ENCODE results near the gene TREM2. TPM values are rescaled to one million over a fixed set of nuclear protein-coding genes. Genes with fewer than 3 reads are reported as not detected.

Gene TREM2
- total RNA-seq = not detected

DNA sequence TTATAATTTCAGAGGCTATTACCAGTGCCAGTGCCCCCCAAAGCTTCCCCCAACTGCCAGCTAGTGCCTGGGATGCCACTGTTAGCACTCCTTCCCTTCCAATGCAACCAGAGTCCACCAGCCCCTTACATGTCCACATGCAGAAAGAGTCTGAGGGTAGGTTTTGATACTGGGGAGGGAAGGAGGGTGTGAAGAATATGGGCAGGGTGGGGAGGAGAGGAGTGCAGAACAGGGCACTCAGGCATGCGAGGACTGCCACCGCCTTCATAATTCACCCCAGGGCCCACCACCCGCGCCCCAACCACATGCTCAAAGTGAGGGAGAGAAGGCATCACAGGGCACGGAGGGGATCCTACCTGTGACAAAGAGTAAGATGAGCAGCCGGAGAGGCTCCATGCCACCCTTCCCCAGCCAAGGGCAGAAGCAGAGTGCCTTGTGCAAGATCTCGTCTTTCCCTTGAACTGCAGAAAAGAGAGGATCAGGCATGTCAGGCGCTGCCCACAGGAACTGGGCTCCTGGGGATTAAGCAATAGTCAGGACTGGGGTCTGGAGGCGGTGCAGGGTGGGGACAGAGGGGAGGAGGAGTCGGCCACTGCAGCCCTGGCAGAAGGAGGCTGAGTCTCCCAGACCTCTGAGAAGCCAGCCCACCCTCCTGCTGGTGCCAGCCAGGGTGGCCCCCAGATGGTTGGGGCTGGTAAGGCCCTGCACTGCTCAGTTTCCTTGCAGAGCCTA lies at the start of gene TREM2:
Gene TREM2 (minus strand): TSS at position 430 of the 732 bp plus-strand sequence. CDS start 34 bp downstream, at position 396.
- peaks cover 3% of the 10 kb centered on the region for H3K27me3 Mint-ChIP-seq
- DNase-seq = no peak
- no peak within 1 kb of the TSS for H3K27ac Mint-ChIP-seq
- no peaks in the 10 kb centered on the region for H3K9me3 Mint-ChIP-seq
- no peak within 1 kb of the TSS for H3K4me3 Mint-ChIP-seq
- no peaks in the 10 kb centered on the region for H3K36me3 Mint-ChIP-seq
- no peaks in the 10 kb centered on the region for H3K4me1 Mint-ChIP-seq

DNA sequence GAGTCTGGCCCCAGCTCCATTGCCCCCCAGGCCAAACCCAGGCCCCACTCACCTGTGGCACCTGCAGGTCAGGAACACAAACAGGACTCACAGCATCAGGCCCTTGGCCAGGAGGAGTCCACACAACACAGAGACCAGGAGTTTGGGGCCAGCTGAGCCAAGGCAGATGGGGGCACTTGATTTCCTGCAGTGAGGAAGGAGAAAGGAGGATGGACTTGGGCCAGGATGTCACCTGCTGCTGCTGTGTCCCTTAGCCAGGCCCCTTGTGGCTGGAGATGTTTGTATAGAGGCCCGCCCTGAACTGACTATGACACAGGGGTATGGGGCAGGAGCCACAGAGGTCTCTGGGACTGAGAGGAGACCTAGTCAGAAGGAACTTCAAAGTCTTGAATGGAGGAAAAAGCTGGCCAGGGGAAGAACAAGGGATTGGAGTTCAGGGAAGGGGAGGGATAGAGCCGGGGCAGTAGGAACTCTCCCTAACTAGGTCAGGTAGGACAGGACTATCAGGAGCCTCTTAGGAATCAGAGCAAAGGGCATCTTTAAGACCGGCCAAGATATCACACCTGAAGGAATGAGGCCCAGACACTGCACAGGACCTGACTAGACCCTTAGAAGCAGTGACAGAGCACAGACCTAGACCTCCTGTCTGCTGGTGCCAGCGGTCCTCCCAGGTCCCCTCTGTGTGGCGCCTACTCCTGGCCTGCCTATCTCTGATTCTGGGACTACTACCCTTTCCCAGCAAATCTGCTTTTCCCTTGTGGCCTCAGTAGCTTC lies 46.8 kb upstream of the TREM2 start:
- no peaks in the 10 kb centered on the region for H3K27me3 Mint-ChIP-seq
- no peak overlapping the region for H3K27ac Mint-ChIP-seq
- peaks cover 4% of the 10 kb centered on the region for H3K36me3 Mint-ChIP-seq
- H3K4me3 Mint-ChIP-seq = no peak overlapping the region
- peaks cover 8% of the 10 kb centered on the region for H3K9me3 Mint-ChIP-seq
- DNase-seq = no peak
- peaks cover 12% of the 10 kb centered on the region for H3K4me1 Mint-ChIP-seq

DNA sequence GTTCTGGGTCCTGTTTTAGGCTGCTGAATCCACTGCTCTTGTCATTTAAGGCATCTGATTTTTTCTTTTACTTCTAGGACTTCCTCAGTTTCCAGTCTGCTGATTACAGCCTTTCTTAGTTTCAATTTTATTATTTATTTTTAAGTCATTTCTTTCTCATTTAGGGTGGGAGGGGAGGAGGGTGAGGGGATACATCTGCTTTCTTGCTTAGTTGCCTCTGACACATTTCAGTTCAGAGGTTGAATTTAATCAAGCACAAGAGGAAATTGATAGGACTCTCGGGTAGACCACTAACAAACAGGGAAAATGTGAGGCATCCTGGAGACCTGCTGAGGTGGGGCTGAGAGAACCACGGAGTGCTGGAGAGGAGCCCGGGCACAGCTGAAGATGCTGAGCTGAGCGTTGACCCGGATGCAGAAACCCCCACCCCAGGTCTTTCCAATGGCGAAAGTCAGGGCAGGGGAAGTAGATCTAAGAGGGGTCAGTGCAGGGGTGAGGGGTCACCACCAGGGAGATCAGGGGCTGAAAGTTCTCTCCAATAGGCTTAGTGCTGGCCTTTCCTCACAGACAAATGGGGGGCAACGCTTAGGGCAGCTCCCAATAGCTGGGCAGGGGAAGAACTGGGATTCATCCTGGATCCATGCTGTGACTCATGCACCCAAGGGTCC lies 45.7 kb upstream of the TREM2 start:
- H3K4me3 Mint-ChIP-seq = no peak overlapping the region
- peaks cover 12% of the 10 kb centered on the region for H3K4me1 Mint-ChIP-seq
- no peaks in the 10 kb centered on the region for H3K27me3 Mint-ChIP-seq
- H3K27ac Mint-ChIP-seq = peak overlapping the region; percentile 53
- DNase-seq = no peak
- H3K36me3 Mint-ChIP-seq = no peaks in the 10 kb centered on the region
- no peaks in the 10 kb centered on the region for H3K9me3 Mint-ChIP-seq

DNA sequence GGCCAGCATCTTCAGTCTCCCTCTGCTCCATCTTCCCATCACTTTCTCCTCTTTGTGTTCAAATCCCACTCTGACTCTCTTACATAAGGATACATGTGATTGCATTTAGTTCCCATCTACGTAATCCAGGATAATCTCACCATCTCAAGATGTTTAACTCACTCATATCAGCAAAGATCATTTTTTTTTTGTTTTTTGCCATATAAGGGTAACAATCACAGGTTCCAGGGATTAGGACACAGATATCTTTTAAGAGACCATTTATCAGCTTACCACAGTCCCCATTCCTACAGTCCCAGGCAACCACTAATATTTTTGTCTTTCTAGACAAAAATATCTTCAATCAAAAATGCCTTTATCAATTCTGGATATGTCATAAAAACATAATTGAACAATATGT lies 41.2 kb upstream of the TREM2 start:
- Mint-ChIP-seq H3K36me3 (no peaks in the 10 kb centered on the region), H3K4me1 (peaks cover 42% of the 10 kb centered on the region), H3K27ac (no peak overlapping the region), H3K4me3 (no peak overlapping the region), H3K9me3 (peaks cover 2% of the 10 kb centered on the region), H3K27me3 (no peaks in the 10 kb centered on the region)
- DNase-seq = no peak

DNA sequence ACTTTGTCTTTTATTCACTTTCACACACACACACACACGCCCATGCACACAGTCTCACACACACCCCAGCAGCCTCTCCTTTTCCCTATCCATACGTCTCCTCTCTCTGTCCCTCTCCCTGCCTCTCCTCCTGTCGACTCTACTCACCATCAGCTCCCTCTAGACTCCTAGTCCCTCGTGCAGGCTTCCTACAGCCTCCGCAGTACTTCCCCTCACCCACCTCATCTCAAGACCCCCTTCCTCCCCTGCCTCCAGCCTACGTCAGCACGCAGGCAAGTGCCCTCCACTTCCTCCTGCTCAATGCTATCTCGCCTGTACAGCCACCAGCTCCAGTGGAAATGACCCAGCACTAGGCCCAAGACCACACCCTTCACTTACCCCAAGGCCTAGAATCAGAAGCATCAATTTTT lies 38.9 kb upstream of the TREM2 start:
- no peak for DNase-seq
- H3K9me3 Mint-ChIP-seq = peaks cover 2% of the 10 kb centered on the region
- H3K4me1 Mint-ChIP-seq = peaks cover 47% of the 10 kb centered on the region
- peak overlapping the region; percentile 96 for H3K27ac Mint-ChIP-seq
- H3K27me3 Mint-ChIP-seq = no peaks in the 10 kb centered on the region
- peak overlapping the region; percentile 50 for H3K4me3 Mint-ChIP-seq
- no peaks in the 10 kb centered on the region for H3K36me3 Mint-ChIP-seq

DNA sequence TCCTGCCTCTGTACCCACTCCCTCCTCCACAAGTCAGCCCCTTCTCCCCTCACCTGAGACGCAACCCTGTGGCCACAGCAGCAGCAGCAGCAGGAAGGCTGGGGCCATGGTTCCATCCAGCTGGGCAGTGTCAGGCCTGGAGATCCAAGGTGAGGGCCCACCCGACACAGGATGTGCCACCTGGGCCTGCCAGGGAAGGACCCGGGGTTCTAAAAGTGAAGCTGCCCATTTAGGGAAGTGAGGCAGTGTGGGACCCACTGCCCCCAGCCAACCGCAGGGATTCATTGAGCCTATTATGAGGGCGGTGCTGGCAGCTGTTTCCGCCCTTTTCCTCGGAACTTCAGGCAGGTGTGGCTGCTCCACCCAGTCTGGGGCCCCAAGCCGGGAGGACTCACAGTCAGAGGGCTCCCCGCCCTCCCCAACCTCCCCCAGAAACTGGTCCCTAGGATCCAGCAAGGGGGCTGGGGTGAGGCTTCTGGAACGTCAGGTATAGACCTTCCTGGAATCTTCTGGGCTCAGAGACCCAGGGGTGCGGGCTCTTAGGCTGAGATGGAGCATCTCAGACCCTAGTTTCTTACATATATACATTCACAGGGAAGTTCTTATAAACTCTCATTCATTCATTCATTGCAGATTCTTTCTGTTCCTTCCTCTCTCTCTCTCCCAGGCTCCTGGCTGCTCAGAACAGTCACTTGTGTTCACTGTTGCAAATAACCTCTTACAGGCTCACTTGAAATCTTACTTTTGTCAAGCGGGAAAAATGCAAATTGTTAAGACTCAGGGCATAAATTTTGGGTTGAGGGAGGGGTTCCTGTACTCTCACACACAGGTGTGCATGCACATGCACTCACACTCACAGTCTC lies 38.2 kb upstream of the TREM2 start, which contains the start of gene TREML2:
Gene TREML2 (minus strand): TSS at position 249 of the 863 bp plus-strand sequence. CDS start 141 bp downstream, at position 108.
- Mint-ChIP-seq H3K27me3 (no peaks in the 10 kb centered on the region), H3K4me1 (peaks cover 47% of the 10 kb centered on the region), H3K4me3 (peak within 1 kb of the TSS; percentile 50), H3K36me3 (no peaks in the 10 kb centered on the region), H3K9me3 (peaks cover 2% of the 10 kb centered on the region), H3K27ac (peak within 1 kb of the TSS; percentile 96)
- DNase-seq = peak; percentile 37

DNA sequence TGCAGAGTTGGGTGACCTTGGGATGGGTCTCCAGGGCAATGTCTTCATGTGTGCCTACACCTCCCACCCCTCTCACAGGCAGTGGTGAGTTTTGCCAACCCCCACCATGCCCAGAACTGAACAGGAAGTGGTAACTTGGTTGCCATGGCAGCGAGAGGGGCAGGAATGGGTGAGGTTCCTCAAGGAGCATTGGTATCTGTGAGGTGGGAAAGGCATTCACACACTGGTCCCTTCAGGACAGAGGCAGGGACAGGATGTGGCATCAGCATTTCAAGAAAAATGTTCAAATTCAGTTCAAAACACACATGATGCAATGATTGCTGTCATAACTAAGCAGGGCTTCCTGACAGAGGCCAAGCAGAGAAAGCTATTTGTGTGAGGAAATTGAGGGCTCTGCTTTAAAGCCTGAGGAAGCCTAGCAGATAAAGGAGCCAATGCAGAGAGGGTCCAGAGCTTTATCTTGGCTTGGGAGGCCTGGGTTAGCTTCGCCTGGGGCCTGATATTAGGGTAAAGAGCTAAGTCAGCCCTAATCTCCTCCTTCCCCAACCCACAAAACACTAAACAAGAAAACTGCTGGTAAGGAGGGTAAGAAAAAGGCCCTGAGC lies 37.5 kb upstream of the TREM2 start:
- Mint-ChIP-seq H3K27me3 (no peaks in the 10 kb centered on the region), H3K9me3 (peaks cover 2% of the 10 kb centered on the region), H3K36me3 (no peaks in the 10 kb centered on the region), H3K4me3 (peak overlapping the region; percentile 50), H3K27ac (peak overlapping the region; percentile 96), H3K4me1 (peaks cover 48% of the 10 kb centered on the region)
- peak; percentile 55 for DNase-seq

DNA sequence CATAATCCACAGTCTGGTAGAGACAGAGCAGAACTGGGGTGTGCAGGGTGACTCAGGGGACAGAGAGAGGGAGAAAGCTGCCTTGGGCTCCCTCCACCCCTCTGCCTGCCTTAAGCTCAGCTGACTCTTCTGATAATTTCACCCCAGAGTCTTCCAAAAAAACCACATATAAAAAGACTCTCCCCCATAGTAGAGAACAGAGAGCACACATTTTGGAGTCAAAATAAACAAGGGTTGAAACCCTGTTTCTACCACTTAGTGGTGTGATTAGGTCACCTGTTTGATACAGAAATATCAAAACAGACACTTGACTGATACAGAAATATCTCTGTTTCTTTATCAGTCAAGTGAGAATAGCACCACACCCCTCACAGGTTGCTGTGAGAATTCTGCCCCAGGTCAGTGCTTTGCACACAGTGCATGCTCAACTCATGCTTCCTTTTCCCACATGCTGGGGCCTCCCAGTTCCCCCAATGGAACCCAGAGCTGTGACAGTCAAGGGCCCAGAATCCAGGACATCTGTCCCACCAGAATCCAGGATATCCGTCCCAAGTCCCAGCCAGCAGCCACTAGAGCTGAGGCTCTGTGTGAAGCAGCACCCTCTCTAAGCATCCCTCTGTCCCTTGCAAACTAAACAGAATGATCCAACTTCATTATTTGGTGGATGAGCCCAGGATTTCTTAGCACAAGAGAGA lies 36.8 kb upstream of the TREM2 start:
- peaks cover 48% of the 10 kb centered on the region for H3K4me1 Mint-ChIP-seq
- peak; percentile 31 for DNase-seq
- no peaks in the 10 kb centered on the region for H3K36me3 Mint-ChIP-seq
- H3K27me3 Mint-ChIP-seq = no peaks in the 10 kb centered on the region
- peaks cover 2% of the 10 kb centered on the region for H3K9me3 Mint-ChIP-seq
- peak overlapping the region; percentile 96 for H3K27ac Mint-ChIP-seq
- peak overlapping the region; percentile 50 for H3K4me3 Mint-ChIP-seq

DNA sequence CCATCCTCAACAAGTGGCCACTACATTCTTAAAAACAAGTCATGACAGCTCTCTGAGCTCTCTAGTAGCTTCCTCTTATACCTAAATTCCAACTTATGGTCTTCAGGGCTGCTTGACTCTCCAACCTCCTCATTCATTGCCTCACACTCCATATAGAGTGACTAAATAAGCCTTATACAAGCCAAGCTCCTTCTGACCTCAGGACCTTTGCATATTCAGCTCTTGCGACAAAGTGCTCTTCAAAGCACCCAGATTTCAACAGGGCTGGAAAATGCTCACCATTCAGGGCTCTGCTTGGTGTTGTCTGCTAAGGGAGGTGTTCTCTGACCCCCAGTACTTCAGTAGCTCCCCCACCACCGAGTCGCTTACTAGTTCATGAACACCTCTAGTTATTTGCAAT lies 34.3 kb upstream of the TREM2 start:
- Mint-ChIP-seq H3K36me3 (no peaks in the 10 kb centered on the region), H3K4me1 (peaks cover 50% of the 10 kb centered on the region), H3K9me3 (no peaks in the 10 kb centered on the region), H3K27me3 (no peaks in the 10 kb centered on the region), H3K27ac (no peak overlapping the region), H3K4me3 (no peak overlapping the region)
- no peak for DNase-seq

DNA sequence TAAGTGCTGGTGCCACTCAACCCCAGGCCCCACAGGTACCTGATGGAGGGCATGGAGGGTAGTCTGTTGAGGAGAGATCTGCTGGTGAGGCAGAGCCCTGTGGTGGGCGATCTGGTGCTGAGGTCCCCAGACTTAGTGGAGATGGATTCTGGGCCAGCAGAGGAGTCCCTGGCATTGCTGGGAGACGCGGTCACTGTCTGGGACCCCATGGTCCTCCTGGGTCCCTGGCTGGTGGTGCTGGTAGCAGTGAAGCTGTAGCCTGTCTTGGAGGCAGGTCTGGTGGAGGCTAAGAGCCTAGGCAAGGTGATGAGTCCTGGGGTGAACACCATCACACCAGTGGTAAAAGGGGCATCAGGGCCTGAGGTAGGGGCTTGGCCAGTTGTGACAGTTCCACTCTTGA lies 31.5 kb upstream of the TREM2 start:
- Mint-ChIP-seq H3K9me3 (peaks cover 6% of the 10 kb centered on the region), H3K4me1 (peaks cover 24% of the 10 kb centered on the region), H3K36me3 (peaks cover 14% of the 10 kb centered on the region), H3K27ac (no peak overlapping the region), H3K27me3 (no peaks in the 10 kb centered on the region), H3K4me3 (no peak overlapping the region)
- DNase-seq = no peak

DNA sequence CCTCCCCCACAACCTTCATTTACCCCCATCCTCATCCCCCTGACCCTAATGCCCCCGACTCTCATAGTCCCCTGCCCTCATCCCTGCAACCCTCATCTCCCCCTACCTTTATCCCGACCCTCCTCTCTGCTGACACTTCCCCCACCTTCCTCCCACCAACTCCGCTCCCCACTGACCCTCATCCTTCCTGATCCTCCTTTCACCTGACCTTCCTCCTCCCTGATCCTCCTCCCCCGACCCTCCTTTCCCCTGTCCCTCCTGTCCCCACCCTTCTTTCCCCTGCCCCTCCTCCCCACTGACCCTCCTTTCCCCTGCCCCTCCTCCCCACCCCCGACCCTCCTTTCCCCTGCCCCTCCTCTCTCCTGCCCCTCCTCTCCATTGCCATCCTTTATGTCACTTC lies 31.0 kb upstream of the TREM2 start:
- peaks cover 21% of the 10 kb centered on the region for H3K4me1 Mint-ChIP-seq
- peaks cover 7% of the 10 kb centered on the region for H3K9me3 Mint-ChIP-seq
- no peaks in the 10 kb centered on the region for H3K27me3 Mint-ChIP-seq
- H3K4me3 Mint-ChIP-seq = no peak overlapping the region
- no peak for DNase-seq
- peaks cover 16% of the 10 kb centered on the region for H3K36me3 Mint-ChIP-seq
- no peak overlapping the region for H3K27ac Mint-ChIP-seq

DNA sequence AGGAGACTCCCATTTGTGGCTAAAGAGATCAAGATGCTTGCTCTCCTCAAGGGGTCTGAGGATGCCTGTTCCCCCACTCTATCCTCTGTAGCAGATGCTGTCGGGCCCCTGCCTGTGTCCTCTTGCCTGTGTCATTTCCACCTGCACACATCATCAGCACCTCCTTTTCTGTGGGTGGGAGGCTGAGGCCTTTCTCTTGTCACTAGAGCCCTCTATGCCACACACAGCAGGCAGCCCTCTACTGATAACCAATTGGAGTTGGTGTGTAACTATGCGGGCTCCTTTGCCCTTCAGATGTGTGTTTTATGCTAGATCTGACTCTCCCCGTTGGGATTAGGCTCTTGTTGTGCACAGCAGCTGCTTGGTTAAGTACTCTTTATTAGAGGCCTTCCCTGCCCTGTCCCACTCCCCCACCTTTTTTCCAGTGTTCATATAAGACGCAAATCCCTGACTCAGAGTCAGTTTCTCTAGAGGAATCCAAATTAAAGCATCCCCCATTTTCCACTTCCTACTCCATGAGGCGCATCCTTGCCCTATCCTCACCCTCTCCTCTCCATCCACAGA lies 30.3 kb upstream of the TREM2 start:
- Mint-ChIP-seq H3K4me3 (no peak overlapping the region), H3K4me1 (peaks cover 21% of the 10 kb centered on the region), H3K27ac (no peak overlapping the region)

DNA sequence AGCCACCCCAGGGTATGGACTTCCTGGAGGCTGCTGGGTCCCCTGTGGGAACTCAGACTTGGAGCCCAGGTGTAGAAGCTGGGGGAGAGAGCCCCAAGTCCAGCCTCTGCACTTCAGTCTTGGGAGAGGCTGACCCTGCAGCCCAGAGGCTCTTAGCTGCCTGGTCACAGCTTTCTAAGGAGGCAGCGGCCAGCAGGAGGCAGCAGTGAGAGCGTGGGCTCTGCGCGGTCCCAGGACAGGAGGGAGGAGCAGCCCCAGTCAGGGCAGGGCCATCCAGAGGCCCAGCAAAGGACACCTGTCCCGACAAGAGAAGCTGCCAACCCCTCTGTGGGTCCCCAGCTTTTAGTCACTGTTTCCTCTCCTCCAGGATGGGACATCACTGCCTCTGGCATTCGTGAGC lies 28.7 kb upstream of the TREM2 start:
- Mint-ChIP-seq H3K27ac (no peak overlapping the region), H3K4me3 (no peak overlapping the region), H3K9me3 (peaks cover 7% of the 10 kb centered on the region), H3K4me1 (peaks cover 17% of the 10 kb centered on the region), H3K36me3 (peaks cover 16% of the 10 kb centered on the region), H3K27me3 (no peaks in the 10 kb centered on the region)
- no peak for DNase-seq

More for the DNA sequence above, 30.3 kb upstream of the TREM2 start:
- Mint-ChIP-seq H3K36me3 (peaks cover 16% of the 10 kb centered on the region), H3K27me3 (no peaks in the 10 kb centered on the region), H3K9me3 (peaks cover 7% of the 10 kb centered on the region)
- no peak for DNase-seq

Data from activated naive CD8-positive, alpha-beta T cell treated with anti-CD3 and anti-CD28 coated beads for 36 hours (primary cell).